DMS79 treated with DMSO at 0.1 percent for 48 hours (cell line): ENCODE results near the gene CAND2.

Experiments
- DNase-seq: peaks from one replicate; lab custom pipeline; 2025; lab: John Stamatoyannopoulos, UW

Gene CAND2

DNA sequence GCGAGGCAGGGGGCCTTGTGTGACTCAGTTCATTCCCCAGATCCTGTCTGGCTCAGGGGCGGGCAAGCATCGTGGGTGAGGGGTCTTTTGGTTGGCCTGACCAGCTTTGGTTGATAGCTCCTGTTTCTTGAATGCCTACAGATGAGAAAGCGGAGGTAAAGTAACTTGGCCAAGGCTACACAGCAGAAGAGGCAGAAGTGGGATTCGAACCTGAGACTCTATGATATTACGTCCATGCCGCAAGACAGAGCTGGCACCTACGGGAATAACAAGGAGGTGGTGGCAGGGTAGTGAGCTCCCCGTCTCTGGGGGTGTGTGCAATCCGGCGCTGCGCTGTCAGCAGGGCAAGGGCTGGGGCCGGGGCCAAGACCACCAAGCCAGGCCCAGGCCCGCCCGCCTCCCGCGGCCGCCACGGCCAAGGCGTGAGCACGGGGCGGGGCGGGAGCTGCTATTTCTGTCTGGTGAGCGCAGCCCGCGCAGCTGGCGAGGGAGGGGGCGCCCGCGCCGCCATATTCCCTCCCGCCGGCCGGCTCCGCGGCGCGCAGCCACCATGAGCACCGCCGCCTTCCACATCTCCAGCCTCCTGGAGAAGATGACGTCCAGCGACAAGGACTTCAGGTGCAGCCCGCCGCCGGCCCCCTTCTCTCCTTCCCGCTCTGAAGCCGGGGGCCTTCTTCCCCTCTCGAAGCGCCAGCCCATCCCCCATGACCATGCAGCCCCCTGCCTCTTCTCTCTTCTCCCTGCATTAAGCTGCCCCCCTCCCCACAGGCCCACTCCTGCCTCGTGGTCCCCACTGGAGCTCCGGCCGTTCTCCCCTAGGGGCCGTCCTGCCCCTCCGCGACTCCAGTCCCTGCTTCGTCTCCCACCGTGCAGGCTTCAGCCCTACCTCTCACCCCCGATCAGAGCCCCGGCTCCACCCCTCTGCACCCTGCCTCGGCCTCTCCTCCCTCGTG is at the start of gene CAND2:
TSS of gene CAND2 (plus strand) at position 510 of the 953 bp plus-strand sequence. CDS start at position 551, 41 bp downstream.
- DNase-seq, result peak; percentile 7

GRCh38 chr3:12748477-12748876 is 48.0 kb upstream of the CAND2 start:
- DNase-seq, result no peak

- DNase-seq, result peak; percentile 22
These were observed 46.3 kb upstream of the CAND2 start for GRCh38 chr3:12750223-12750622.

- no peak for DNase-seq
These were observed 45.8 kb upstream of the CAND2 start for GRCh38 chr3:12750658-12751071.

DNA sequence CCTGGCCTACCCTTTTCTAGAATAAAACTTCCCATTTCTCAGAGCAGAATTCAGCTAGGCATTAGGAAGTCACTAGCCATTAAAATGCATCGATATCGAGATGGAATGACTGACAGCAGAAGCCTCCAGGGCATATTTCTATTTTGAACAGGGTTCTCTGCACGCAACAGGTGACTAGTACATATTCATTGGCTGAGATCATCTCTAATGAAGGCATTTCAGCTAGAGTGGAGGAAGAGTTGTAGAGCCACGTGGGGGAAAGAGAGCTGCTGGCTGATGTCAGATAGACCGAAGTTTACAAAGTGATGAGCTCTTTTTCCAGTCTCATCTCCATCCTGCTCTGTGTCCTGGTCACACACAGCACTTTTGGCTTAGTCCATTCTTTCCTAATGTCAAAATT is 44.9 kb upstream of the CAND2 start:
- no peak for DNase-seq

GRCh38 chr3:12752102-12752501 is 44.4 kb upstream of the CAND2 start:
- DNase-seq, result no peak

GRCh38 chr3:12752809-12753208 is 43.7 kb upstream of the CAND2 start:
- DNase-seq, result no peak

- no peak for DNase-seq
These were observed 43.0 kb upstream of the CAND2 start for GRCh38 chr3:12753275-12754028.

DNA sequence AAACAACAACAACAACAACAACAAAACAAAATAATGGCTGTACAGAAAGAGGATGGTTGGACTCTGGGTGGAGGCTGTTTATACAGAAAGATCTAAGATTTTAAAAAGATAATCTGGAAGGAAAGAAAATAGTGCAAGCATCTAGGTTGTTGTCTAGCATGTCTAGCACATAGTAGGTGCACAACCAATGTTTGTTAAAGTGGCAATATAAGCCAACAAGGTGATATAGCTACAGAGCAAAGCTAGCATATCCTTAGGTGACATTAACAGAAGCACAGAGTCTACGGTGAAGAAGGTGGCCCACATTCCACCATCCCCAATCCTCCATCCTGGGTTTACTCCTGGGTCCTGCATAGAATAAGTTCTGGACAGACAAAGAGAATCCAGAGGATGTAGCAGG is 42.2 kb upstream of the CAND2 start:
- DNase-seq, result no peak

DNA sequence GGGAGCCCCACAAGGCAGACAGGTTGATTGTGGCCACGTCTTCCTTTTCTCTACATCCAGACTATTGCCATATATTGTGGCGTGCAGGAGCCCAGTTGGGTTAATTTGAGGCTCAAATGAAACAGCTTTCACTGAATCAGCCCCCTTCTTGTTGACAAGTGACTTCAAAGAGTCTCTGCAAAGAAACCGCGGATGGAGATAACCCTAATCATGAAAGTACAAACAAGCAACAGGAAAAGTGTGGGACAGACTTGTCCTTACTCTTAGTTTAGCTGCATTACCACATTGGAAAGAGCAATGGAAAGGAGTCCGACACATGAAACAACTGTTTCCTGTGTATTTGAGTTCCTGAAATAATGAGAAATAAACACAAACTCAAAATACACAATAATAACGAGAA is 40.7 kb upstream of the CAND2 start:
- DNase-seq, result no peak

GRCh38 chr3:12756175-12756574 is 40.3 kb upstream of the CAND2 start:
- no peak for DNase-seq

DNA sequence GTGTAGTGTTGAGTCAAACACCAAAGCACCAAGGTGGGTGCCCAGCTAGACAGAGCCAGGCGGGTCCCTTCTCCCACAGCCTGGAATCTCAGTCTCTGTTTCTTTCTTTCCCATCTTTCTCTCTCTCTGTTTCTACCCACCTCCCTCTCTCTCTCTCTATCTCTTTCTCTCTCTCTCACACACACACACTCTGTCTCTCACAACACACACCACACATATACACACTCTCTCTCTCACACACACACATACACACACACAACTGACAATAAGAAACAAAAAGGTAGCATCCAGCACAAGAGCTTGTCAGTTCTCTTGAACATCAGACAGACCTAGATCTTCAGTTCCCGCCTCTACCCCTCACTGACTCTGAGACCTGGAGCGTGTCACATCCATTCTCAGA is 39.8 kb upstream of the CAND2 start:
- DNase-seq, result no peak

- DNase-seq, result peak; percentile 2
These were observed 38.3 kb upstream of the CAND2 start for GRCh38 chr3:12758025-12758781.

DNA sequence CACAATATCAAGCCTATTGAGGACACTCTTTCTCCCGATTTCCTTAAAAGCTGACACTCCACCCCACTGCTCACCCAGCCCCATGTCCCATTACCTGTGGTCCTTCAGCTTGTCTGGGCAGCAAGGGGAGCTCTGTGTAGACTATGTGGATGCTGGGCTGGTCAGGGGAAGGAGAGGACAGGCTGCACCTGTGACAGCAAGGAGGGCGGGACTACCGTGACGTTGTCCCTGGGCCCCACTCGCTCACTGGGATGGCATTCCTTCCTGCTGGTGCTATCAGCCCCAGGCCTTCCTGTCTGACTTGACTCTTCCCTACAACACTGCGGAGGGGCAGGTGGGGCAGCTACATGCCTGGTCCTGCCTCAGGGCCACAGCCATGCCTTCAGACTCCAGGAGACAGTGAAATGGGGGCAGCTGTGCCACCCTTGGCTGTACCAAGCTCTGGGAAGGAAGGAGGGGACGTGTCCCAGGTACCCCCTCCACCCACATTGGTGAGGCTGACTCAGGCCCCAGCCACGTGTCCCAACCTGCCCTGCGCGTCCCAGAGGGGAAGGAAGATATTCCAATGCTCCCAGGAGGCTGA is 37.3 kb upstream of the CAND2 start, which contains the start of gene TMEM40:
TSS of gene TMEM40 (minus strand) at position 163 of the 583 bp plus-strand sequence. CDS start 9,427 bp downstream, outside the sequence.
- no peak for DNase-seq

DNA sequence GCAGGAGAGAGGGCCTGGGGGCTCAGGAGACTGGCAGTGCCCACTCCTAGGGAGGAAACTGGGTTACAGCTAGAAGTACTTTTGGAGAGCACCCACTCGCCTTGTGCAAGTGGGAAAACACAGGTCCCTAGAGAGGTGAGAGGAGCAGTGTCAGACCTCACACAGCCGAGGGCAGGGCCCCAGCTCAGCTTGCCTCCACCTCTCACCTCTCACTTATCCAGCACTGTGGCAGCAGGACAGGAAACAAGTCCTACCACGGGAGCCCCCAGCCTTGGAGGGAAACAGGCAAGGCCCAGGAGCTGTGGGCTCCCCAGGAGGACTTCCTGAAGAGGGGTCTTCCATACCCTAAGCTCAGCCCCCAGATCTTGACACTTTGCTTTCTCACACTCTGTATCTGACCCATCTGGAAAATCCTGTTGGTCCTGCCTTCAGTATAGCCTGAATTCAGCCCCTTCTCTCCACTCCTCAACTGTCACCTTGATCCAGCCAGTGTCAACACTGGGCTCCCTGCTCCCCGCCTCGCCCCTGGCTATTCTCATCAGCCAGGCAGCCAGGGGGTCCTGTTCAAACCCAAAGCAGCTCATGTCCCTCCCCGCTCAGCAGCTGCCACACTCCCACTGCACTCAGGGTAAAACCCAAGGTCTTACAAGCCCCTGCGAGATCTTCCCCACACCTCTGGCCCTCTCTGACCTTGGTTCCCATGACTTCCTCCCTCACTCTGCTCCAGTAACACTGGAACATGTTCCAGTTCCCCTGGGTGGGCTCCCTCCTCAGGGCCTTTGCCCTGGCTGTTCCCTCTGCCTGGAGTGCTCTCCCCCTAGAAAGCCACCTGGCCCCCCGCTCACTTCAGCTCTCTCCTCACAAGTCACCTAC is 36.6 kb upstream of the CAND2 start:
- no peak for DNase-seq

DNA sequence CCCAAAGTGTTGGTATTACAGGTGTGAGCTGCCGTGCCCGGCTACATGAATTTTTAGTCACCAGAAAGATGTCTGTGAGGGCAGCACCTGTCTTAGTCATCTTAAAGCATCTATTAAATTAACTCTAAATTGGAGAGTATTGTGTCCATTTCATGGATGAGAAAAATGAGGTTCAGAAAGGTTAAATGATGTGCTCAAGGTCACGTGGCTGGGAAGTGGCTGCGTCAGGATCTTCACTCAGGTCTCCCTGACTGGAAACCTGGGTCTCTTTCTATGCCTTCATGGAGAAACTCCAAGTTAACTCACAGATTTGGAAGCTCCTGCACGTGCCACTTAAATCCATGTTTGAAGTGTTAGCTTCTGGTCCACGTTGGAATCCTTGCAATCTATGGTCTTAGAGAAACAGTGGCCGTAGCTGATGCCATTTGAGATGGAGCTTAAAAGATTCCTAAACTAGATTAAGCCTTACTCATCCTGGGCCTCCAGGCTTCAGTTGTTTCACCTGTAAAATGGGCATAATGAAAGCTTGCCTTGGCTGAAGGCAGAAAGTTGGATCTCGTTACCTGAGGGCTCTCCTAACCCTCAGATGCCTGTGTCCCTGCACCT is 32.2 kb upstream of the CAND2 start:
- DNase-seq, result no peak

DNA sequence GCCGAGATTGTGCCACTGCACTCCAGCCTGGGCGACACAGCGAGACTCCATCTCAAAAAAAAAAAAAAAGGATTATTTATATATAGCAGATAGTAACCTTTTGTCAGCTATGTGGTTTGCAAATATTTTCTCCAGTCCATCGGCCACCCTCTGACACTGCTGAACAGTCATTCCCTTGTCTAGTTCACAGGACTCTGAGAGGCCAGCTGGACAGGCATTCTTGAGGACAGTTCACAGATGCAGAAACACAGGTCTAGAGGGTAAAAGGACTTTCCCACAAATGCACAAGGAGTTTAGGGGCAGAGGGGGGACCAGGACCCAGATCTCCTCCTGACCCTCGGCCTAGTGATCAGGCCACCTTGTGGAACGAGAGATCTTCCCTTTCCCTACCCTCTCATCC is 29.9 kb upstream of the CAND2 start:
- DNase-seq, result no peak

DNA sequence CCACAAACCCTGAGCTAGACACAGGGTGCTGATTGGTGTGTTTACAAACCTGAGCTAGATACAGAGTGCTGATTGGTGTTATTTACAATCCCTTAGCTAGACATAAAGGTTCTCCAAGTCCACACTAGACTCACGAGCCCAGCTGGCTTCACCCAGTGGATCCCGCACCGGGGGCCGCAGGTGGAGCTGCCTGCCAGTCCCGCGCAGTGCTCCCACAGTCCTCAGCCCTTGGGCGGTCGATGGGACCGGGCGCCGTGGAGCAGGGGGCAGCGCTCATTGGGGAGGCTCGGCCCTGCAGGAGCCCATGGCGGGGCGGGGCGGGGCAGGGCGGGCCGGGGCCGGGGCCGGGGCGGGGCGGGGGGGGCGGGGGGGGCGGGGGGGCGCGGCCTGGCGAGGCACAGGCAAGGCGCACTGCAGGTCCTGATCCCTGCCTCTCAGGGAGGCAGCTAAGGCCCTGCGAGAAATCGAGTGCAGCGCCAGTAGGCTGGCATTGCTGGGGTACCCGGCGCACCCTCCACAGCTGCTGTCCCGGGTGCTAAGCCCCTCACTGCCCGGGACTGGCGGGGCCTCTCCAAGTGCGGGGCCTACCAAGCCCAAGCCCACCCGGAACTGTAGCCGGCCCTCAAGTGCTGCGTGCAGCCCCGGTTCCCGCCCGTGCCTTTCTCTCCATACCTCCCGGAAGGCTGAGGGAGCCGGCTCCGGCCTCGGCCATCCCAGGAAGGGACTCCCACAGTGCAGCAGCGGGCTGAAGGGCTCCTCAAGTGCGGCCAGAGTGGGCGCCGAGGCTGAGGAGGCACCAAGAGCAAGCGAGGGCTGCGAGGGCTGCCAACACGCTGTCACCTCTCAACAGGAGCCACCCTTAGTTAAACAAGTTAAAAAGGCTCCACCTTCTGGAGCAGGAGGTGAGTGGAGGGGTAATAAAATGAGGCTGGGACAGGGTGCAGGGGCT is 27.6 kb upstream of the CAND2 start:
- no peak for DNase-seq

- DNase-seq, result no peak
These were observed 26.7 kb upstream of the CAND2 start for GRCh38 chr3:12769761-12770160.
